Erythroblast (primary cell): ENCODE measurements around the gene SERGEF.

ENCODE experiments used
- GATA1 ChIP-seq: IDR thresholded peaks from 2 replicates; pipeline ENCODE4 v1.6.1; 2011; ENCODE audit warnings: low read depth, mild to moderate bottlenecking, control low read depth, low read length, moderate library complexity
- POLR2A ChIP-seq: IDR thresholded peaks from 2 replicates; pipeline ENCODE4 v1.6.1; 2011; ENCODE audit warnings: mild to moderate bottlenecking, low read length

DNA sequence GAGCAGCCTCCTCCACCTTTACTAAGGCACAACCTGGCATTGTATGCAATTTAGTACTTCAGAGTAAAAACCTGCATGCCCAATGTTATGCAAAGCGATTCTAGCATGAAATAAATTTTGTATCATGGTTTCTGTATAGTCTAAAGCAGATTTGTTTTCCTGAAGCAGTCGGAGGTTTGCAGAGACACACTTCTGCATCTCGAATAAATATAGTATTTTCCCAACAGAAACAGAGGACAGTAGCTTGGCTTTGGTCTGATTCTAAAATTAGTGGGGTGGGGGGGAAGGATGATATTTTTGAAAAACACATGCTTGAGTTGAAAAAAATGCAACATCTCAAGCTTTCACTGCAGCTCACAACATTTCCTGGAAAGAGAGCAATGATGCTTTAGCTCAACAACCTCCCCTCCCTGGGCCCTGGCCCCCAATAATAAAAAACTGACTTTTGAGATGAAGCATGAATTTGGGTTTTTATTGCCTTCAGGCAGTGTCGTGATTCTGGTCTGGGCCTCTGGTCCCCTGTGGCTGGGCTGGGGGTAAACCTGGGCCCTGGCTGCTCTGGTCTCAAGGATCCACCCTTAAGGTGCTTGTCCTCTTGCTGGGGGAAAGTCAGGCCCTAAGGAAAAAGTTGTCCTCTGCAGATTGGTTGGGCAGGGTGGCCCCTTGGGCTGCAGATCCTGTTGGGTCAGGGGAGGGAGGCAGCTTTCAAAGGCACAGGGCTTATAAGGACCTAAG, 230.1 kb downstream of the SERGEF start:
- TF ChIP-seq POLR2A = no peak
- TF ChIP-seq GATA1 = no peak
